ENCODE measurements around the gene UBQLN1.
"Not testable (repeated sequence)": the region's sequence is repeated elsewhere in the genome, so short reads cannot be mapped to it uniquely, and the experiment has no call there.

UBQLN1 gene

DNA sequence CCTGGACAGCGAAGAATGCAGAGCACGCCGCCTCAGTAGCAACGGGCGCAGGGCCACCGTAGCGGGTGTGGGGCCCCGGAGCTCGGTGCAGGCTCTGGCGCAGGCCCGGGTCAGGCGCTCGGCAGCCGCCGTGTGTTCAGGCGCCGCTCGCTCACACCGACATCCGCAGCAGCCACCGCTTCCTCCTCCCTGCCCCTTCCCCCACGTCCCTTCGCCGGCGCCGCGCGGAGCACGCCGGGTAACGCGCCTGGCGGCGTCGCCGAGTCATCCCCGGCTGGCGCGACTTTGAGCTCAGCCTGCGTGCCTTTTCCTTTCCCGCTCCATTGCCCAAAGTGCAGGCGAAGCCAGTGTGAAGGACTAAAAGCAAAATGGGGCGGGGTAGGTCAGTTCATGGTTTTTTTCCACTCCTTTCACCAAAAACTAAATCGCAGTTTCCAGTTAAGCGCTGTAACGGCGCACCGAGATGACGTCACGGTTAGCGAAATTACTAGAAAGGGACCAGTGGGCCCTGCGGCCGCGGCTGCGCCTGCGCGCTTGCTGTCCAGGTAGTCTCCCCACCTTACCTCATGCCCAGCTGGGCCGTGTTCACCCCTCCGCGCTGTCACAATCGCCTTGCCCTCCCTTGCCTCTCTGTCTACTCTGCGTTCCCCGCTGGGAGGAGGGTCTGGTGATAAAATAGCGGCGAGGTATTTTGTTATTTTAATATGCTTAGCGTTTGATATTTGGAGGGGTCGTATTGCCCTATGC is at the start of gene UBQLN1:
TSS of gene UBQLN1 (minus strand) at position 191 of the 747 bp plus-strand sequence. CDS start 279 bp downstream, outside the sequence.
- DNase-seq = peak; percentile 94

DNA sequence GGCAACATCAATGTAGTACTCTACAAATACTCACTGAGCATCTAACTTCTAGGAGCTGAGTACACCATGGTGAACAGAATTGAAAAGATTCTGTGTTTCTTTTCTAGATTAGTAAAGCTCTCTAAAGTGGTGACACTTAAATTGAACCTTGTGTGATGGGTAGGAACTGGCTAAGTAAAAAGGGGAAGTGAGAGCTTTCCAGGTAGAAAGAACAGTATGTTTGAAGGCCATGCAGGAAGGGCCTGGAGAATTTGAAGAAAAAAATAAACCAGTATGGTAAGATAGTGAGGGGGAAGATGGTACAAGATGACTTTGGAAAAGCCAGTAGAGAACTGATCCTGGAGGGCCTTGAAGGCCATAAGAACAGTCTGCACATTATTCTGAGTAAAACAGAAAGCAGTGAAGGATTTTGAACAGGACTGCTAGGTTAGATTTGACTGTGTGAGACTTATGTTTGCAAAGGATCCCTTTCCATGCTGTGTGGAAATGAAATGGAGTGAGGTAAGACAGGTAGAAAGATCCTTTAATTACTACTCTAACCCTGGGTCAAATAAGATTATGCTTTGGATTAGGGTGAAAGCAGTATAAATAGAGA is 46.7 kb upstream of the UBQLN1 start:
- DNase-seq = no peak

DNA sequence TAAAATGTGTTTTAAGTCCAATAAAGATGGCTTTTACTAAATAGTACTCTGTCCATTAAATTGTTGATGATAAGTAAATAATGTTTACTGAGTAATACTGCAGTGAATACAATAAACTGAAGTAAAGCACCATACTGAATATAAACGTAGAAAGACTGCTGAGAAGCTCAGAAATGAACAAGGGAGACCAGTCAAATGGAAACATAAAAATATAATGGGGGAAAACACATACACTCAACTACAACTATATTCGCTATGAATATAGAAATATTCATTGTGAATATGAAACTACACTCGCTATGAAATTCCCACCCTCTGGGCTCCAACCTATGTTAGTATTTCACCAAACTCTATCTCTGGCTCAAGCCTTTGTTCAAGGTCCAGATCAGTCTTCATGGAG is 41.9 kb upstream of the UBQLN1 start:
- no peak for DNase-seq

DNA sequence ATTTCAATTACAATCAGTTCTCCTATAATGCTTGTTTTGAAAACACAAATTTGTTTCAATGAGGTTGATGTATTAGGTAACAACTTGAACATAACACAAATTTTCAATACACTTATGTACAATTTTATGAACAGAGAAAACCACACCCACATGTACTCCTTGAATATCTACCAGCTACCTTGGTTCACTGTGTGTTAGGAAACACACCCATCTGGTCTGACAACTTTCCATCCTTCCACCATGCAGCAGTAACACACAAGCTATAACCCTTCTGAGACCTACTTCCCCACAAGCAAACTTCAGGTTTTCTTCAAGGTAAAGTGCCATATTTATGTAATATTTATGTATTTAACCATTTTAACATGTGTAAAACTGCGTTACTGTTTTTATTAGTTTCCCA is 36.4 kb upstream of the UBQLN1 start:
- no peak for DNase-seq

DNA sequence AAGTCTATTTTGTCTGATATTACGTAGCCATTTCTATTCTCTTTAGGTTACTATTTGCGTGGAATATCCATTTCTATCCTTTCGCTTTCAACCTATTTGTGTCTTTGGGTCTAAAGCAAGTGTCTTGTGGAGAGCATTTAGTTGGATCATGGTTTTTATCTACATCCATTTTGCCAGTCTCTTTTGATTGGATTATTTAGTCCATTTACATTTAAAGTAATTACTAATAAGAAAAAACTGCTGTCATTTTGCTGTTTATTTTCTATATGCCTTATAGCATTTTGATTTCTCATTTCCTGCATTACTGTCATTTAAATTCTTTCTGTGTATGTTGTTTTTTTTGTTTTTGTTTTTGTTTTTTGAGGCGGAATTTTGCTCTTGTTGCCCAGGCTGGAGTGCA is 26.0 kb upstream of the UBQLN1 start:
- DNase-seq = no peak

DNA sequence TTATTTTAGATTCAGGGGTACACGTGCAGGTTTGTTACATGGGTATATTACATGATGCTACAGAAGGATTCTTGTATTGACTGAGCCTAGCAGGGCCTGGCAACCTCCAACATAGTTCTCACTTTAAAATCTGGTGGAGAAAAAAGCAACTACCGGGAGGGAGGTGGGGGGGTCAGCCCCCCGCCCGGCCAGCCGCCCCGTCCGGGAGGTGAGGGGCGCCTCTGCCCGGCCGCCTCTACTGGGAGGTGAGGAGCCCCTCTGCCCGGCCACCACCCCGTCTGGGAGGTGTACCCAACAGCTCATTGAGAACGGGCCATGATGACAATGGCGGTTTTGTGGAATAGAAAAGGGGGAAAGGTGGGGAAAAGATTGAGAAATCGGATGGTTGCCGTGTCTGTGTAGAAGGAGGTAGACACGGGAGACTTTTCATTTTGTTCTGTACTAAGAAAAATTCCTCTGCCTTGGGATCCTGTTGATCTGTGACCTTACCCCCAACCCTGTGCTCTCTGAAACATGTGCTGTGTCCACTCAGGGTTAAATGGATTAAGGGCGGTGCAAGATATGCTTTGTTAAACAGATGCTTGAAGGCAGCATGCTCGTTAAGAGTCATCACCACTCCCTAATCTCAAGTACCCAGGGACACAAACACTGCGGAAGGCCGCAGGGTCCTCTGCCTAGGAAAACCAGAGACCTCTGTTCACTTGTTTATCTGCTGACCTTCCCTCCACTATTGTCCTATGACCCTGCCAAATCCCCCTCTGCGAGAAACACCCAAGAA is 21.0 kb upstream of the UBQLN1 start:
- DNase-seq = not testable (repeated sequence)

DNA sequence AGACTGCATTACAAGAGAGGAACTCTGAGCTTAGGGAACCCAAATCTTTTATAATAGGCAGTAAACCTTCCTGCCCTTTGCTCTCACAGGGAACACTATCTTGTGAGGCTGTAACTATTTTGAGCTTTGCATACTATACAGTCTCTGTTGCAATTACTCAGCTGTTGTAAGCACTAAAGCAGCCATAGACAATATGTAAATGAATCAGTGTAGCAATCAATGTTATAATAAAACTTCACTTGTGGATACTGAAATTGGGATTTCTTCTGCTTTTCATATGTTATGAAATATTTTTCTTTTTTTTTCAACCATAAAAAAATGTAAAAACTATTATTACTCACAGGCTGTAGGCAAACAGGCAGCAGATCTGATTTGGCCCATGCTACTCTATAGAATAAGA is 16.7 kb upstream of the UBQLN1 start:
- no peak for DNase-seq

DNA sequence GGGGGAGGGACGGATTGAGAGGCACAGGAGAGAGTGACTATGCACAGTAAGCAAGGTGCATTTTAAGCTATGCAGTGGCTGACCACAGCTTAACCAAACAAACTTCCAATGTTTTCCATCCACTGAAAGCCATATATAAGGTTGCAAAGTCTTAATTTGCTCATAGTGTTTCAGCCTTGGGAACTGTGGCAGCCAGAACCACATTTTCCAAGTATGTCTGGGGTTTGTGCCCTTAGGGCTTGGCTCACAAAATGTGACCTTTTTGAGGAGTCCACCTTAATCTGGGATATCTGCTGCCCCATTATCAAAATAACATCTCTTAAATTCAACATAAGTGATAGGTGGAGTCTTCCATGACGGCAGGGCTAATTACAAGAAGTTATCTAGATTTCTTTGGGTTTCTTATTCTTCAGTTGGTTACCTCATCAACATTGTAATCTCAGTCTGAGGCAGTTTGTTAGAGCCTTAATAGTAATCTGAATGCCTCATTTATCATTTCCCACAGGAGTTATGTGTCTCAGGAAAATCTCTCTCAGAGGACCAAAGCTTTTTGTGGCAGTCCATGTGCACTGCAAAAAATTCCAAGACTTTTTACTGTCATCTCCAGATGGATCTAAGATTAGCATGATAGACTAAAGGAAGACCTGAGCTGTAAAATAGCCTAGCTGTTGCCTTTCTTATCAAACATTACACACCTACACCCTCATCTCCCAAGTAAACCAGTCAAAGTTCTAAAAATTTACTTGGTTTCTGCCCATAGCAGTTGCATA is 15.2 kb upstream of the UBQLN1 start:
- no peak for DNase-seq

DNA sequence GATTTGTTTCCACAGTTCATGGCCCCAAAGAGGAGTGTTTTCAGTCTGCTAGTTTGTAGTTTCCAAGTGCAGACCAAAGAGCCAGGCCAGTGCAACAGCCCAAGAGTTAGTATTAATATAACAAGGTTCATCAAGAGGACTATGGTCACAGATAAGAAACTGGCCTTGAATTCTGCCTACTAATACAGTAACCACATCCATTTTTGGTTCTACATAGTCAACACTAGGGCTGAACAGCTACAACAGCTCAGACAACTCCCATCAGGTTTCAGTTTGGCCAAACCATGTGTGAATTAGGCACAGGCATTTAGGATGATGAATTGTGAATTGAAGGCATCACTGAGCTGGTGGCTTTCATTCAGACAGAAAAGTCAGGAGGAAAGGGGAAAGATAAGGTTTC is 13.8 kb upstream of the UBQLN1 start:
- DNase-seq = no peak

DNA sequence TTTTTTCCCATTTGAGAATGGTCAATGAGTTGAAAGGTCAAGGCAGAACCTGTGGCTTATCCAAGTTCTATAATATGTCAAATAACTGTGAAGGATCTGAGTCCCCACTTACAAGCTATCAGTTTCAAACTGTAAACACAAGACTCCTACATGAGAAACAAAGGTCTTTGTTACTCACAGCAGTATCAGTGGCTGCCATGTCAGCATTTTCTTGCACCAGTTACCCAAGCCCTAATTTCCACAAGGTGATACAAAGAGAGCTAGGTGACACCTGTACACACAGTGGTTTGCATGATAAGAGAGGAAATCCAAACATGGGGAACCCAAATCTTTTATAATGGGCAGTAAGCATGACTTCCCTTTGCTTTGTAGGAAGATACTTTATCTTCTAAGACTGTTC is 8.0 kb upstream of the UBQLN1 start:
- DNase-seq = no peak

DNA sequence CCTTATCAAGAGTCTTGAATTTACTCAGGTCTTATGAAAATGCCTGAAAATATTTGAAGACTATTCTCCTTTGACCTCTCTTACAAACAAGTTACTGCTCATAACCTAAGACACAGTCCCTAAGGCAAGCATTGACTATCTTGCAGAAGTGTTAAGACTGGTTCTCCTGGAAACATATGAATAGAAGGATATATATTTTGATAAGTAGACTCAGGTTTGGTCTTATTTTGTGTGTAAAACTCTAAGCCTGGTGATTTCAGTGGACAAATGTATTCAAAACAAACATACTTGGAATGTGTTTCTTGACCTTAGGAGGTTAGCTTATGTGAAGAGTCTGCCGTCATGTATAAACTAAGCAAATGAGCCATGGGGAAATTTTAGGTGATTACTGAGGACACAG is 7.5 kb upstream of the UBQLN1 start:
- DNase-seq = no peak

DNA sequence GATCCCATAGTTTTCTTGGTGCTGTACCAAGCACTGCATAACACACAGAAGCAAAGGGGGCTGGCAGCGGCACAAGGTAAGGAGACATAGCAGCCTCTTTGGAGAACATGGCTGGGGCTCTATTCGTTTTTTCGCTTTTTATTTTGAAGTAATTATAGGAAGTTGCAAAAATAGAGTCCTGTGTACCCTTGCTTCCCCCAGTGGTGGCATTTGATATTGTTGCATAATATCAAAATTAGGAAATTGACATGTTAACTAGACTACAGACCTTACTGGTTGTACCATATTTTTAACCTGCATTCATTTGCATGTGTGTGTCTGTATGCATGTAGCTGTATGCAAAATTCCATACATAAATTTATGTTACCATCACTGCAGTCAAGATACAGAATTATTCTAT is 6.6 kb upstream of the UBQLN1 start:
- no peak for DNase-seq

DNA sequence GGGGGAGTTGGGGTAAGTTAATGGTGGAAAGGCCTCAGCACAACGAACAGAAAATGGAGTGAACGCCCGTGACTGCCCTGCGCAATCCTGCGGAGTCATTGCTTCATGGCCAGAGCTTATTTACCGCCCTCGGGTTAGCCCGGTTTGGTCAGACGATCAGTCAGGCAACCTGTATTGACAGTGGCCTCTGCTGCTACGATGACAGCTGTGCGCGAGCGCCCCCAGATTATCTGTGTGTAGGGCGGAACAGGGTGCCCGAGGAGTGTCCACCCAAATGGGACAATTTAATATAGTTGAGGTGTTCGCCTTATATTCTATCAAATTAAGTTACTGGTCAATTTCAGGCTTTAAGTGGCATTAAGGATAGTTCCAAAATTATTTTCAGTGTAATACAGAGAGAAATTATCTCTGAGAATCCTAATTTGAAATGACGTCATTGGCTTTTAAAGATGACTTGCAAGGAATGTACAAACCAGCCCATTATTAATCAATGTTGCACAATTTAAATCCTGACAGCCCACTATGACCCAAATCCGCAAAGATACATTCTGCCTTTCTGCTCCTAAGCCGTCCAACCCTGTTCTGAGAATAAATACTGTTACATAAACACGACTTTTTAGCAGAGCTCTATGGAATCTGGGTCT is 879 bp upstream of the UBQLN1 start:
- DNase-seq = no peak

DNA sequence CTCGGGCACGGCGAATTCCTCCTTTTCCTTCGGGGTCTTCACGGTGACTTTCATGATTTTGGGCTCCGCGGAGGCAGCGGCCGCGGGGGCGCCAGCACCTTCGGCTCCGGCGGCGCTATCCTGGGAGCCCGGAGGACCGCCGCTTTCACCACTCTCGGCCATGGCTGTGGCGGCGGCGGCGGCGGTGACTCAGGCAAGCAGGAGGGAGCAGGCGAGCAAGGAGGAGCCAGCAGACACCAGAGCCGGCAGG is 315 bp downstream of the UBQLN1 start:
- DNase-seq = peak; percentile 72

DNA sequence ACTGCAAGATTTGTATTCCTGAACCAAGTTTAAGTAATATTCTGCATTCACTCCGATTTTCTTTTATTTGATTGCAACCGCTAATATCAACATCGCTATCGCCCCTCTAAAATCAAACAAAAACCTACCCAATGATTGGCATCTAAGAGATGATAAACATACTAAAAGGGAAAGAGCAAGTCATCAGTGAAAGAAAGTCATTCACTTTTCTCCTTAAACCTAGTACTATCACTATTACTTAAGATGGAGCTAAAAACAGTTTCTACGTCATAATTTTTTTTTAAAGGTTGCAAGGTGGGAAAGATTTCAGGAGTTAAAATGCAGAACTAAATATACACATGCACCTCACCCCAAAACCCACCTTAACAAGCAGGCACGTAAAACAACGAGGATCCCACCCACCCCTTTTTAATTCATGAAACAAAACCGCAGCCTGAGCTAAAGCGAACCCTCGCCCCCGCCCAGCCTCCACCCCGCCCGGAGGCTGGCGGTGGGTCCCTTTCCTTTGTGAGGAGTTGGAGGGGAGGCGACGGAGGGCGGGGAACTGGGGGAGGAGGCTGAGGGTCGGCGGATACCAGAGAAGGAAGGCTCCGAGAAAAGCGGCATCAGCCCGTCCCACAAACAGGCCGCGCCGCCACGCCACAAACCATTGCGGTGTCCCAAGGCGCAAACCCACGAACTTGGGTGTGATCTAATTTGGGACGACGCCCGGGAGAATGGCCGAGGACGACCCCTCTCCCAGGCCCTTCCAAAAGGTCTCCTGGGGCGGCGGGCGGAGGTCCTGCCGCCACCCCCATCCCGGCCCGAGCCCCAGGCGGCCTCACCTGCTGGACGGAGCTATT is 861 bp downstream of the UBQLN1 start:
- DNase-seq = peak; percentile 69

DNA sequence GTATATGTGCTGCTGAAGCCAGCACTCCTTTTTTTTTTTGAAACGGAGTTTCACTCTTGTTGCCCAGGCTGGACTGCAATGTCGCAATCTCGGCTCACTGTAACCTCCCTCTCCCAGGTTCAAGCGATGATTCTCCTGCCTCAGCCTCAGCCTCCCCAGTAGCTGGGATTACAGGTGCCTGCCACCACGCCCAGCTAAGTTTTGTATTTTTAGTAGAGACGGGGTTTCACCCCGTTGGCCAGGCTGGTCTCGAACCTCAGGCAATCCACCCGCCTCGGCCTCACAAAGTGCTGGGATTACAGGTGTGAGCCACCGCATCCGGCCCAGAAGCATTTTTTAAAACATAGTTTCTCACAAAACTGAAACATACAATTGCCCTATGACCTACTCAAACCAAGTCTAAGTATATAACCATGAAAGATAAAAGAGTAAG is 2.5 kb downstream of the UBQLN1 start:
- DNase-seq = not testable (repeated sequence)

DNA sequence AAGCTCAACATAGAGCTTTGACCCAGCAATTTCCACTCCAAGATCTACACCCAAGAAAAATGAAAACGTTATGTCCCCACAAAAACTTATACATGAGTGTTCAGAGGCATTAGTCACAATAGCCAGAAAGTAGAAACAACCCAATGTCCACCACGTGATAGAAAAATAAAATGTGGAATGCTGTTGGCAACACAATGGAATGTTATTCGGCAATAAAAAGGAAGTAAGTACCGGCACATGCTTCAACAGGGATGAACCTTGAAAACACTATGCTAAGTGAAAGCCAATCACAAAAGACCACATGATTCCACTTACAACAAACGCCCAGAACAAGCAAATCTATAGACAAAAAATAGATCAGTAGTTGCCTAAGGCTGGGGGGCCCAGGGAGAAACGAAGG is 6.0 kb downstream of the UBQLN1 start:
- no peak for DNase-seq

DNA sequence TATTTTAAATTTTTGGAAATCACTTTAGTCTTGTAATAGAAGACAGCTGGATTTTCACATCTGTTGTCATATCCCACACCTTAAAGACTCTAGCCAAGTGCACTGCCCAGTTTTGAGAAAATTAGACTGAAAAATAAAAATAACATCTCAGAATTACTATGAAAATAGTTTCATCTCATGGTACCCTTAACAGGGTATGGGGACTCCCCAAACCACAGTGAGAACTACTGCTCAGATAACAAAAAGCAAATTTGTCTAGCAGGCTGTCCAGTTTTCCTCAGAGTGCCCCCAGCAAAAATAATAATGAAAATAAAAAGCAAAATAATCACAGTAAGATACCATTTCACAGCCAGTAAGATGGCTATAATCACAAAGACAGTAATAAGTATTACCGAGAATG is 6.5 kb downstream of the UBQLN1 start:
- no peak for DNase-seq

DNA sequence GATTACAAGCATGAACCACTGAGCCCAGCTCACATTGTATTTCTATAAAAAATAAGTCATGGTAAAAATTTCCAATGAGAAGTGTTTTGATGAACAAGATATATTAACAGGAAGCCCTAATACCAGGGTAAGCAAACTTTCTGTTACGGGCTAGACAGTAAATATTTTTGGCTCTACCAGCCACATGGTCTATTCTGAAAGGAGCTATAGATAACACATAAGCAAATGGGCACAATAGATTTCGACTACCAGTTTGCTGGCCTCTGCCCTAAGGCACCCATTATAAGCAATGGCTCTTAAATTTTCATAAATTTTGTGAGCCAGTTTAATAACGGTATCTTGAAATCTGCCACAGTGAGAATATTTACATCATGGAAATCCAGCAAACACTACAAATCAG is 8.1 kb downstream of the UBQLN1 start:
- no peak for DNase-seq

DNA sequence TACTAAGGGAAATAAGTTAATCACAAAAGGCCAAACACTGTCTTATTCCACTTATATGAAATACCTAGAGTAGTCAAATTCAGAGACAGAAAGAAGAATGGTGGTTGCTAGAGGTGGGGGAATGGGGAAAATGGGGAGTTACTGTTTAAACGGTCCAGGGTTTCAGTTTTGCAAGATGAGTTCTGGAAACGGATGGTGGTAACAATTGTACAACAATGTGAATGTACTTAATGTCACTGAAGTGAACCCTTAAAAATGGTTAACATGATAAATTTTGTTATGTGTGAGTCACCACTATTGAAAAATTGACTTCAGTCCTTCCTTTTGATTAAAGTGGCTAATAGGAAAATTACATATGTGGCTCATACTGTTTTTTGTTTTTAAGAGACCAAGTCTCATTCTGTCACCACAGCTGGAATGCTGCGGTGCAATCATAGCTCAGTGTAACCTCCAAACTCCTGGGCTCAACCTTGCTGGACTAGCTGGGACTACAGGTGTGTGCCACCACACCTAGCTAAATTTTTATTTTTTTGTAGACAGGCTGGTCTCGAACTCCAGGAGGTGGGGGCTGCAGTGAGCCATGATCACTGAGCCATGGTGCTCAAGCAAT is 8.7 kb downstream of the UBQLN1 start:
- DNase-seq = no peak

DNA sequence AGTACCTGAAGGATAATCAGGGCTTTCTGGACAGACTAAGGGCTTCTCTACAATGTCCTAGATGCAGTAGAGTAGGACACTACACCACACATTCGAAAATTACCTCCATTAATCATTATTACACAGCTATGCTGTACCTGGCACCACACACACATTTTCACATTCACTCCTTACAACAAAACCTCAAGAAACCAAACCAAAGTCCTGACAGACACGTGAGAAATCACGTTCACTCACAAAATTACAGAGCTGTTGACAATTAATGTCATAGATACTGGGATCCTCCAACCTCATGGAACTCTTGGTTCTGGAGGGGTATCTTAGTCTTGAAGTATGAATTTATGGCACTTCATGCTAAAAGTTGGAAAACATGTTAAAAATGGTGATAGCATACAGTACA is 16.3 kb downstream of the UBQLN1 start:
- DNase-seq = no peak

DNA sequence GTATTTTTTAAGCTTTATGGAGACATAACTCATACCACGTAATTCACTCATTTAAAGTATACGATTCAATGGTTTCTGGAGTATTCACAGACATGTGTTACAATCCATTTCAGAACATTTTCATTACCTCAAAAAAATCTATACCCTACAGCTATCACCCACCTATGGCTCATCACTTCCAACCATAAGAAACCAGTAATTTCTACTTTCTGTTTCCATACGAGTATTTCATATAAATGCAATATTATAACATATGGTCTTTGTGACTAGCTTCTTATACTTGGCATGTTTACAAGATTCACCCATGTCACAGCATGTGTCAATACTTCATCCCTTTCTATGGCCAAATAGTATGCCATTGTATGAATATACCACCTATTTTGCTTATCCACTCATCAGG is 18.8 kb downstream of the UBQLN1 start:
- DNase-seq = peak; percentile 13

Measured in NCI-H2171 treated with DMSO at 0.1 percent for 48 hours (cell line).